NCI-H146 (cell line): ENCODE data around the gene SLC25A19.
"Not testable (repeated sequence)": the region's sequence is repeated elsewhere in the genome, so short reads cannot be mapped to it uniquely, and the experiment has no call there.

ENCODE experiments used
- DNase-seq: peaks from one replicate; lab custom pipeline; 2025; lab: John Stamatoyannopoulos, UW

SLC25A19 gene

GRCh38 chr17:75267411-75268232 lies 21.6 kb downstream of the SLC25A19 start:
- DNase-seq = peak; percentile 52

DNA sequence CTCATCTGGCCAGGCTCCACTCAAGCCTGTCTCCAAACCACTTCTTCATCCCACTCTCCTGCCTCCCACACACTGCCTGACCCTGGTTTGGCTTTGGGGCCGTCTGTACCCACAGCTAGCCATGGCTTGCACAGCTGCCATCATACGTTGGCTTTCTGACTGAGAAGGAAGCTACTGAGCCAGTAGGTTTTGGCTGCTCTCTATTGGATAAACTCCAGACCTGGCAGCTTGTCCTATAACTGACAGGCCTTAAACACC lies 22.2 kb downstream of the SLC25A19 start:
- no peak for DNase-seq

GRCh38 chr17:75266316-75267152 lies 22.7 kb downstream of the SLC25A19 start:
- no peak for DNase-seq

- DNase-seq = no peak
Observed at GRCh38 chr17:75265614-75266315, 23.5 kb downstream of the SLC25A19 start.

- no peak for DNase-seq
Observed at GRCh38 chr17:75263055-75263454, 26.2 kb downstream of the SLC25A19 start.

GRCh38 chr17:75262112-75262606 lies 27.1 kb downstream of the SLC25A19 start:
- DNase-seq = peak; percentile 50

GRCh38 chr17:75261336-75262111 lies 27.7 kb downstream of the SLC25A19 start, which contains the start of the genes GGA3 and MRPS7:
GGA3 (minus strand) TSS chr17:75261606; CDS start chr17:75261587, 19 bp downstream.
MRPS7 (plus strand) TSS chr17:75261879; CDS start chr17:75261901, 22 bp downstream.
- DNase-seq = peak; percentile 94

- no peak for DNase-seq
Observed at GRCh38 chr17:75260641-75261335, 28.4 kb downstream of the SLC25A19 start.

DNA sequence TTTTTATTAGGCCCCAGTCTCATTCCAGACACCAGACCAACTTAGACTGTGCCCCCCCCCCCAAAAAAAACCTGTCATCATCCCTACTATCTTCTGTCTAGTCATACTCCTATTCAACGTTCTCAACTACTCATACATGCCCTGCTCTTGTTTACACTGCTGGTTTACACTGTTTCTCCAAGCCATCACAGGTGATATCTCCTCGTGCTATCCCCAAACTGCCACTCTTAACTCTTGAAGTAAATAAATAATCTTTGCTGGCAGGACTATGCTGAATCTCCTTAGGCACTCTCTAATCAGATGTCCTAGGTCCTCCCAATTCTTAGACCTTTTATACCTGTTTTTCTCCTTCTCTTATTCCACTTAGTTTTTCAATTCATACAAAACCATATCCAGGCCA lies 32.0 kb downstream of the SLC25A19 start:
- DNase-seq = not testable (repeated sequence)

DNA sequence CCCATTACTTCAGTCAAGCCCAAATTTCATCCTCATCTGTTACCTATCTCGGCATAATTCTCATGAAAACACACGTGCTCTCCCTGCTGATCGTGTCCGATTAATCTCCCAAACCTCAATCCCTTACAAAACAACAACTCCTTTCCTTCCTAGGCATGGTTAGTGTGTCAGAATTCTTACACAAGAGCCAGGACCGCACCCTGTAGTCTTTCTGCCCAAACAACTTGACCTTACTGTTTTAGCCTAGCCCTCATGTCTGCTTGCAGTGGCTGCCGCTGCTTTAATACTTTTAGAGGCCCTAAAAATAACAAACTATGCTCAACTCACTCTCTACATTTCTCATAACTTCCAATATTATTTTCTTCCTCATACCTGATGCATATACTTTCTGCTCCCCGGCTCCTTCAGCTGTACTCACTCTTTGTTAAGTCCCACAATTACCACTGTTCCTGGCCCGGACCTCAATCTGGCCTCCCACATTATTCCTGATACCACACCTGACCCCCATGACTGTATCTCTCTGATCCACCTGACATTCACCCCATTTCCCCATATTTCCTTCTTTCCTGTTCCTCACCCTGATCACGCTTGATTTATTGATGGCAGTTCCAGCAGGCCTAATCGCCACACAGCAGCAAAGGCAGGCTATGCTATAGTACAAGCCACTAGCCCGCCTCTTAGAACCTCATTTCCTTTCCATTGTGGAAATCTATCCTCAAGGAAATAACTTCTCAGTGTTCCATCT lies 33.1 kb downstream of the SLC25A19 start:
- DNase-seq = not testable (repeated sequence)

GRCh38 chr17:75252039-75252816 lies 37.0 kb downstream of the SLC25A19 start:
- DNase-seq = no peak

DNA sequence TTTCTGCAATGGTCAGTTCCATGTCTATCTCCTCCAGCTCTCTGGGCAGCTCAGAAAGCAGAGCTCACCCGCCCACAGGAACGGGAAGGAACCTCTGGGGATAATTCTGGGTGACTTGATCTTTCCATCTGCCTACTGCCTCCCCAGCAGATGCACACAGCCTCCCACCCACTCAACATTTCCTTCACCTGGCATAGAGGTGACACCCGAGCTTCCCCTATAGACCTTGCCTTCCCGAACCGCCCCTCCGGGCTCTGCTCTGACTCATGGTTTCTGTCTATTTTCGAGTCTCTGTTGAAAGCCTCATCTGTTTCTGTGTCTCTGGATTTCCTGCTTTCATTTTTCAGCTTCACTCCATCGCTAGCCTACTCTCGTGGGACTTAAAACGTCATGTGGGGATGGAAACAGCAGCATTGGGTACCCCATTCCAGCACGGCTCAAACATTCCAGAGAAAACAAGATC lies 39.2 kb downstream of the SLC25A19 start:
- DNase-seq = no peak

DNA sequence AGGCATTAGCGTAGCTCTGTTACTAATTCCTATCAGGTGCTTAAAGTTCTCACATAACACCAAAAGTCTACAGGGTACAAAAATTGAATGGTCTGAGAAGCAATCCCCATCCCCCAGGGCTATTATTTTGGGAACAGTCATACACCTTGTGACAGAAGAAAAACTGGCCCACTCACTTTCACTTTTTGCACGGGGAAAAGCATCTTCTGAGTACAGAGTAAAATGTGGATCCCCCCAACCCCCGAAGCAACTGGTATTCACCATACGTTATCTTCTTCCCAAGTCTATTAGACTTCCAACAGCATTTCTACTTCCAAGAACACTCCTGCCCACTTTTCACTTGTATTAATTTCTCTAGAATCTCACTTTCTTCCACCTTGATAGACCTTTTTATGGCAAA lies 39.7 kb downstream of the SLC25A19 start:
- no peak for DNase-seq

DNA sequence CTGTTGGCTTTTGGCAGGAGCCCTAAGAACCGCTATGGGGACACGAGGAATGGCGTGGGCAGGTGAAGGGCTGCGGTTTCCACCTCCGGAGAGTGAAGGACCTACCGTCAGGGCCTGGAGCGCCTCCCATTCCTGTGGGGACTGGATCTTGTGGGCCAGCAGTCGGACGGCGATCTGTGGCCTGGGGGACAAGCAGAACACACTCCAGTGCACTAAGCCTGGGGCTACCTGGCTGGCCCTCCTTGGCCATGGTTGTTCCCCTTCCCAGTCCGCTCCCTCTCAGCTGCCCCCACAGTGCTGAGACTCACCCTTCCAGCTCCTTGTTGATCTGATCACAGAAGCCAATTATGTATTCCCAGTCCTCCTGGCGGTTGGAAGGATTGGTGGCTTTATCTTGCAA lies 42.8 kb downstream of the SLC25A19 start:
- no peak for DNase-seq

DNA sequence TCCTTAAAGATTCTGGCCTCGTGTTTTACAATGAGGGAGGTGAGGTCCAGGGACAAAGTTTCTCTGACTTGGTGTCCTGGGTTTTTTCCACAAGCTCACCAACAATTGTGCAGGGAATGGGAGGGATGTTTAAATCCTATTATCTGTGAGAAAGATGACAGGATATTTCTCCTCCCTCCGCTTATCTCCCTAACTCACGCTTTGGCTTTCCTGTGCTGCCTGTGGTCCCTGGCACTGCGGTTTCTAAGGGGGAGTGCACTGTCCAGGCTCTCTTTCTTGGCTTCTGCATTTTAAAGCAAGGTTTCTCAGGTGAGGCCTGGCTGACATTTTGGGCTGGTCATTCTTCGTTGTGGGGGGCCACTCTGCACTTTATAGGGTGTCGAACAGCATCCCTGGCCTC lies 44.2 kb downstream of the SLC25A19 start:
- no peak for DNase-seq

GRCh38 chr17:75244133-75244866 lies 44.9 kb downstream of the SLC25A19 start:
- DNase-seq = no peak

DNA sequence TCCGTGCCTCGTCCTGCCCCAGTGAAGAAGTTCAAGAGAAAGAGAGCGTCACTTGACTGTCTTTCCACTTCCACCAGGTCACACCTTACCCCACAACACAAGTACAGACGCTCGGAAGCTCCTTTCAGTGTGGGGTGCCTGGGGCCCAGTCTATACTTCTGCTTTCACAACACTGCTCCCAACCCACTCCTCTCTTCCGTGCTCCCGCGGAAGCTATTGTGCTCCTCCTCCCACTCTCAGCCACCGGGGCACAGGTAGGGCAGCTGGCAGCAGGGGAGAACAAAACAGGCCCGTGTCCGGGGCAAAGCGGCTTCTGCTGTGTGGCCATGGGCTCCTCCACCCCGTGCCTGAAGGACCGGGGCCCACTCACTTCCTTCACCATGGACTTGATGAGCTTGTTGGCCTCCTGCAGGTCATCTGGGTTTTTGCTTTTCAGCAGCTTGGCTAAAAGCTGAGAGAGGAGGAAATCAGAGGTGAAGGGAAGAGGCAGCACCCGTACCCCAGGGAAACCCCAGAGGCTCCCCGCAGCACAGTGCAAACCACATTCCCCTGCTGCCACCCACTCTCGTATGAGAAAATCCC lies 46.7 kb downstream of the SLC25A19 start:
- DNase-seq = no peak

DNA sequence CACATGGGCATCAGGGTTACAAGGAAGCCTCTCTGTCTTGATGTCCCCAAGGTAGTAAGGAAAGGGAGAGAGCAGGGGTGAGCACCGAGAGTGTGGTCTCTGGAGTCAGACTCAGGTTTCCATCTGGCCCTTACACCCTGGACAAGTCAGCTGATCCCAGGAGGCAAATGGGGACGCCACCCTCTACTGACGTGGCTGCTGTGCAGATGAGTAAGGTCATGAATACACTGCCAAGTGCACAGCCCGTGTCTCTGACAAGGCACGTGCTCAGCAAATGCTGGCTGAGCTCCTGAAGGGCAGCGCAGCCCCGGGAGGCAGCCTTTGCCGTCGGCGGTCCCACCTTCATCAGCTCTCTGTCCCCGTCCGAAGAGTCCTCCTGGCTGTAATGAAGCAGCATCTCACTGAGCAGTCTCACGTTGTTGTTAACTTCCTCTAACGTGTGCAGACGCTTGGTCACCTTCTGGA lies 47.2 kb downstream of the SLC25A19 start:
- no peak for DNase-seq
